Loucy (cell line): ENCODE results near the gene CPA5.

Experiments
- H2AFZ ChIP-seq: fragments of 200-600 bp; sonication (generic); 2 replicates; pipeline ENCODE4 v1.6.0; 2016; ENCODE audit warnings: antibody characterized with exemption, mild to moderate bottlenecking, low read length, moderate library complexity
- H3F3A ChIP-seq: fragments of 200-600 bp; 2 replicates; pipeline ENCODE4 v1.6.0; 2016; ENCODE audit warnings: antibody characterized with exemption, low read depth, mild to moderate bottlenecking
- H3K27me3 ChIP-seq: fragments of 200-600 bp; sonication (generic); 2 replicates; pipeline ENCODE4 v1.6.1; 2014; ENCODE audit warnings: low read length, mild to moderate bottlenecking; ENCODE audit not compliant: insufficient read depth, poor library complexity, severe bottlenecking
- H3K36me3 ChIP-seq: fragments of 200-600 bp; sonication (generic); 2 replicates; pipeline ENCODE4 v1.6.1; 2016; ENCODE audit warnings: low read length; ENCODE audit not compliant: insufficient read depth
- H3K4me1 ChIP-seq: fragments of 200-600 bp; sonication (generic); 2 replicates; pipeline ENCODE4 v1.5.1; 2014; ENCODE audit warnings: low read length, mild to moderate bottlenecking; ENCODE audit not compliant: insufficient read depth, poor library complexity, severe bottlenecking
- H3K4me2 ChIP-seq: fragments of 200-600 bp; sonication (generic); 2 replicates; pipeline ENCODE4 v1.6.0; 2014; ENCODE audit warnings: antibody characterized with exemption, low read length, low read depth, mild to moderate bottlenecking; ENCODE audit not compliant: poor library complexity, severe bottlenecking
- H3K4me3 ChIP-seq: fragments of 200-600 bp; sonication (generic); 2 replicates; pipeline ENCODE4 v1.5.1; 2014; ENCODE audit warnings: low read length, mild to moderate bottlenecking, mixed read lengths; ENCODE audit not compliant: poor library complexity, severe bottlenecking
- H3K79me2 ChIP-seq: fragments of 200-600 bp; sonication (generic); 2 replicates; pipeline ENCODE4 v1.6.1; 2014; ENCODE audit warnings: low read length; ENCODE audit not compliant: insufficient read depth
- H3K9ac ChIP-seq: fragments of 200-600 bp; sonication (generic); 2 replicates; pipeline ENCODE4 v1.6.0; 2014; ENCODE audit warnings: mild to moderate bottlenecking, low read depth, low read length, moderate library complexity; ENCODE audit not compliant: poor library complexity, severe bottlenecking
- H3K9me2 ChIP-seq: fragments of 200-600 bp; sonication (generic); replicated peaks from 2 replicates; pipeline ENCODE4 v1.6.1; 2016; ENCODE audit warnings: low read depth, low read length, mixed read lengths
- H3K9me3 ChIP-seq: fragments of 200-600 bp; sonication (generic); 2 replicates; pipeline ENCODE4 v1.6.1; 2014; ENCODE audit warnings: mild to moderate bottlenecking, antibody characterized with exemption, low read length, low read depth; ENCODE audit not compliant: insufficient read depth
- H4K20me1 ChIP-seq: fragments of 200-600 bp; sonication (generic); 2 replicates; pipeline ENCODE4 v1.6.0; 2014; ENCODE audit warnings: antibody characterized with exemption, low read length, mild to moderate bottlenecking; ENCODE audit not compliant: insufficient read depth, poor library complexity, severe bottlenecking
- EZH2phosphoT487 ChIP-seq: fragments of 200-600 bp; IDR thresholded peaks from 2 replicates; pipeline ENCODE4 v1.6.1; 2018; ENCODE audit warnings: antibody characterized with exemption, mild to moderate bottlenecking, moderate library complexity, borderline replicate concordance
- TF ChIP-seq, protein P1 (sequence below): fragments of 200-600 bp; sonication (generic); conservative IDR thresholded peaks from 2 replicates; pipeline ENCODE4 v1.5.1; 2014; ENCODE audit warnings: mild to moderate bottlenecking, antibody characterized with exemption, low read length

Gene CPA5

GRCh38 chr7:130380861-130381455 is 36.3 kb downstream of the CPA5 start:
- Histone ChIP-seq H3K4me3 (no peak overlapping the region), H3K4me2 (no peak overlapping the region), H3K4me1 (no peaks in the 10 kb centered on the region), H3F3A (no peaks in the 10 kb centered on the region), H3K36me3 (no peaks in the 10 kb centered on the region), H2AFZ (no peak overlapping the region), H3K9me3 (peaks cover 4% of the 10 kb centered on the region; the same call in 1 of the 2 replicates), H4K20me1 (no peaks in the 10 kb centered on the region), H3K79me2 (no peaks in the 10 kb centered on the region), H3K27me3 (no peaks in the 10 kb centered on the region), H3K9me2 (no peaks in the 10 kb centered on the region), H3K9ac (no peak overlapping the region)
- no peak for TF ChIP-seq EZH2phosphoT487
- TF ChIP-seq, protein P1, sequence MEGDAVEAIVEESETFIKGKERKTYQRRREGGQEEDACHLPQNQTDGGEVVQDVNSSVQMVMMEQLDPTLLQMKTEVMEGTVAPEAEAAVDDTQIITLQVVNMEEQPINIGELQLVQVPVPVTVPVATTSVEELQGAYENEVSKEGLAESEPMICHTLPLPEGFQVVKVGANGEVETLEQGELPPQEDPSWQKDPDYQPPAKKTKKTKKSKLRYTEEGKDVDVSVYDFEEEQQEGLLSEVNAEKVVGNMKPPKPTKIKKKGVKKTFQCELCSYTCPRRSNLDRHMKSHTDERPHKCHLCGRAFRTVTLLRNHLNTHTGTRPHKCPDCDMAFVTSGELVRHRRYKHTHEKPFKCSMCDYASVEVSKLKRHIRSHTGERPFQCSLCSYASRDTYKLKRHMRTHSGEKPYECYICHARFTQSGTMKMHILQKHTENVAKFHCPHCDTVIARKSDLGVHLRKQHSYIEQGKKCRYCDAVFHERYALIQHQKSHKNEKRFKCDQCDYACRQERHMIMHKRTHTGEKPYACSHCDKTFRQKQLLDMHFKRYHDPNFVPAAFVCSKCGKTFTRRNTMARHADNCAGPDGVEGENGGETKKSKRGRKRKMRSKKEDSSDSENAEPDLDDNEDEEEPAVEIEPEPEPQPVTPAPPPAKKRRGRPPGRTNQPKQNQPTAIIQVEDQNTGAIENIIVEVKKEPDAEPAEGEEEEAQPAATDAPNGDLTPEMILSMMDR: no peak

DNA sequence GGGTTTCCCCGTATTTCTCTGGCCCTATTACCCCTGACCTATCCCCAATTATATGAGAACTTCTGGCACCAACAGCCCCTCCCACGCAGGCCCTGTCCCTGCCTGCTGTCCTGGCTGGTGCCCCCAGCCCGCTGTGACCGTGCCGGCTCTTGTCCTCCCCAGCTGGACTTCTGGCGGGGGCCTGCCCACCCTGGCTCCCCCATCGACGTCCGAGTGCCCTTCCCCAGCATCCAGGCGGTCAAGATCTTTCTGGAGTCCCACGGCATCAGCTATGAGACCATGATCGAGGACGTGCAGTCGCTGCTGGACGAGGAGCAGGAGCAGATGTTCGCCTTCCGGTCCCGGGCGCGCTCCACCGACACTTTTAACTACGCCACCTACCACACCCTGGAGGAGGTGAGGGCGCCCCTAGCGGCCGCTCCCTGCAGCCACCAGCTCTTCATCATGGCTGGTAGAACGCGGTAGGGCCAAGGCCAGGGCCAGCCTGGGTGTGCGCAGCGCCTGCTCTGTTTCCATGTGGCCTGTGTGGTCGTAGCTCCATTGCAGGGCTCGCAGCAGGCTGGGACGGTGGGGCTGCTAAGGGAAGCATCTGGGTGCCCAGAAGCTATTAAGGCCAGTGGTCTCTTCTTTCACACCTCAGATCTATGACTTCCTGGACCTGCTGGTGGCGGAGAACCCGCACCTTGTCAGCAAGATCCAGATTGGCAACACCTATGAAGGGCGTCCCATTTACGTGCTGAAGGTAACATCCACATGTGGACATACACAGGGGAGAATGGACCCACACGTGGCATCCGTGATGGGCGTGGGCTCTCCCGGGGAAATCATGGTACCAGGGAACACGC is 37.1 kb downstream of the CPA5 start:
- no peak overlapping the region for H3K4me2 ChIP-seq
- H3F3A ChIP-seq: no peaks in the 10 kb centered on the region
- no peaks in the 10 kb centered on the region for H3K36me3 ChIP-seq
- no peak overlapping the region for H3K9ac ChIP-seq
- no peaks in the 10 kb centered on the region for H3K79me2 ChIP-seq
- H3K4me3 ChIP-seq: no peak overlapping the region
- H2AFZ ChIP-seq: no peak overlapping the region
- no peak for TF ChIP-seq EZH2phosphoT487
- TF ChIP-seq, protein P1: no peak
- no peaks in the 10 kb centered on the region for H4K20me1 ChIP-seq
- no peaks in the 10 kb centered on the region for H3K9me2 ChIP-seq
- H3K9me3 ChIP-seq: no peaks in the 10 kb centered on the region
- H3K4me1 ChIP-seq: no peaks in the 10 kb centered on the region
- no peaks in the 10 kb centered on the region for H3K27me3 ChIP-seq

DNA sequence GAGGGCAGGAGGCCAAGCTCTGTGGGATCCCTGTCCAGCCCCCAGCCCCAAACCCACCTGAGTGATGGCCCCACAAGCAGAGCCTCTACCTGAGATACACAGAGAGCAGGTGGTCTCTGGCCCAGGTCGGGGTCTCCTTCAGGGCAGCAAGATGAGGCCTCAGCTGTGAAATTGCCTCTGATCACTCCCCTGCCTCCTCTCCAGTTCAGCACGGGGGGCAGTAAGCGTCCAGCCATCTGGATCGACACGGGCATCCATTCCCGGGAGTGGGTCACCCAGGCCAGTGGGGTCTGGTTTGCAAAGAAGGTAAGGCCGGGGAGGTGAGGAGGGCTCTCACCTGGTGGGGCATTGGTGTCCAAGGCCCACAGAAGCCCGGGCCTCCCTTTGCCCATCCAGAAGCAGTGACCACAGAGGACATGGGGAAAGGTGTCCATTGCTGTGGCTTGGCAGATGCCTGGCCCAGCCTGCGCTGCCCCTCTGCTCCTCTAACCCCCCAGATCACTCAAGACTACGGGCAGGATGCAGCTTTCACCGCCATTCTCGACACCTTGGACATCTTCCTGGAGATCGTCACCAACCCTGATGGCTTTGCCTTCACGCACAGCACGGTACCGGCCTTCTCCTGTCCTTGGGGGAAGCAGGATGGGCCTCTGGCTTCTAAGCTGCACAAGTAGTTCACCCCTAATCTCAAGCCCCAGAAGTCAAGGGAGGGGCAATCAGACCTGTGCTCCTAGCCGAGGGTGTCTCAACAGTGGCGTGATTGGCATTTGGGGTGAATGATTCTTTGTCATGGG is 38.8 kb downstream of the CPA5 start:
- Histone ChIP-seq H3K4me1 (no peaks in the 10 kb centered on the region), H3K27me3 (no peaks in the 10 kb centered on the region), H3K4me3 (no peak overlapping the region), H3K79me2 (no peaks in the 10 kb centered on the region), H3K9ac (no peak overlapping the region), H3K4me2 (no peak overlapping the region), H3K9me3 (no peaks in the 10 kb centered on the region), H3K36me3 (no peaks in the 10 kb centered on the region), H3F3A (no peaks in the 10 kb centered on the region), H2AFZ (no peak overlapping the region), H4K20me1 (no peaks in the 10 kb centered on the region), H3K9me2 (no peaks in the 10 kb centered on the region)
- no peak for TF ChIP-seq EZH2phosphoT487
- TF ChIP-seq, protein P1: no peak
